GM23338 (cell line): ENCODE measurements around the gene NFKBIA. TPM values are rescaled to one million over a fixed set of nuclear protein-coding genes. Genes with fewer than 3 reads are reported as not detected.
A peak's percentile ranks its signal among the peaks of the same experiment; 100 is the strongest.

Experiments used
- ATAC-seq: fragments of 200-7000 bp; cut with Tn5 transposase; 3 replicates; pipeline ENCODE4 v1.9.1; 2020
- DNase-seq: peaks from one replicate; pipeline ENCODE4 v3.0.0-alpha.2; 2015; ENCODE audit warnings: low spot score
- H2AFZ ChIP-seq: fragments of 200-600 bp; sonication (generic); 2 replicates; pipeline ENCODE4 v1.8.0; 2016; ENCODE audit warnings: antibody characterized with exemption, mild to moderate bottlenecking, moderate library complexity
- H3F3A ChIP-seq: fragments of 200-600 bp; sonication (generic); replicated peaks from 2 replicates; pipeline ENCODE4 v1.8.0; 2017; ENCODE audit warnings: antibody characterized with exemption, mixed run types, low read depth
- H3K27ac ChIP-seq: fragments of 200-600 bp; sonication (generic); 2 replicates; pipeline ENCODE4 v1.6.1; 2016; ENCODE audit warnings: low read depth
- H3K27me3 ChIP-seq: fragments of 200-600 bp; sonication (generic); 2 replicates; pipeline ENCODE4 v1.8.0; 2016; ENCODE audit warnings: mild to moderate bottlenecking, mixed run types, moderate library complexity; ENCODE audit not compliant: insufficient read depth
- H3K36me3 ChIP-seq: fragments of 200-600 bp; sonication (generic); 2 replicates; pipeline ENCODE4 v1.8.0; 2016; ENCODE audit warnings: mild to moderate bottlenecking; ENCODE audit not compliant: insufficient read depth
- H3K4me1 ChIP-seq: fragments of 200-600 bp; sonication (generic); 2 replicates; pipeline ENCODE4 v1.8.0; 2016; ENCODE audit warnings: mild to moderate bottlenecking, moderate library complexity; ENCODE audit not compliant: insufficient read depth
- H3K4me2 ChIP-seq: fragments of 200-600 bp; sonication (generic); 2 replicates; pipeline ENCODE4 v1.7.1; 2017; ENCODE audit warnings: mixed run types
- H3K4me3 ChIP-seq: fragments of 200-600 bp; sonication (generic); 2 replicates; pipeline ENCODE4 v1.6.1; 2016; ENCODE audit warnings: mixed run types
- H3K79me2 ChIP-seq: fragments of 200-600 bp; sonication (generic); replicated peaks from 2 replicates; pipeline ENCODE4 v1.8.0; 2017; ENCODE audit warnings: mild to moderate bottlenecking; ENCODE audit not compliant: insufficient read depth
- H3K9me2 ChIP-seq: fragments of 200-600 bp; sonication (generic); 2 replicates; pipeline ENCODE4 v1.8.0; 2017; ENCODE audit not compliant: insufficient read depth
- H4K20me1 ChIP-seq: fragments of 200-600 bp; sonication (generic); replicated peaks from 2 replicates; pipeline ENCODE4 v1.8.0; 2017; ENCODE audit warnings: mild to moderate bottlenecking; ENCODE audit not compliant: insufficient read depth
- H3K27ac Mint-ChIP-seq: 2 replicates; pipeline ENCODE4 v1.8.0; 2020; ENCODE audit warnings: inconsistent platforms, mild to moderate bottlenecking, moderate library complexity, mixed read lengths
- H3K27me3 Mint-ChIP-seq: 3 replicates; pipeline ENCODE4 v1.8.0; 2022; ENCODE audit warnings: low read depth, mild to moderate bottlenecking, moderate library complexity, mixed read lengths, inconsistent platforms; ENCODE audit not compliant: insufficient read depth, poor library complexity
- H3K36me3 Mint-ChIP-seq: 3 replicates; pipeline ENCODE4 v1.8.0; 2021; ENCODE audit warnings: low read depth, mild to moderate bottlenecking, inconsistent platforms, moderate library complexity, mixed read lengths
- H3K4me1 Mint-ChIP-seq: 3 replicates; pipeline ENCODE4 v1.8.0; 2020; ENCODE audit warnings: mild to moderate bottlenecking, inconsistent platforms, mixed read lengths
- H3K4me3 Mint-ChIP-seq: 3 replicates; pipeline ENCODE4 v1.8.0; 2021; ENCODE audit warnings: moderate library complexity, mild to moderate bottlenecking, inconsistent platforms, mixed read lengths
- H3K9me3 Mint-ChIP-seq: 3 replicates; pipeline ENCODE4 v1.8.0; 2020; ENCODE audit warnings: moderate library complexity, mild to moderate bottlenecking, inconsistent platforms, mixed read lengths
- CREB1 ChIP-seq: fragments of 250-450 bp; sonication (Bioruptor Pico); IDR thresholded peaks from 2 replicates; pipeline ENCODE4 v1.5.0; 2020; ENCODE audit warnings: low read depth, mild to moderate bottlenecking, moderate library complexity
- CTCF ChIP-seq, 2 experiments: fragments of 200-600 bp in 1 of 2; sonication (generic) in 1 of 2; conservative IDR thresholded peaks; 2 replicates each; pipeline versions ENCODE4 v1.5.1 to v1.6.1; 2016 to 2017; ENCODE audit warnings: antibody characterized with exemption in 2 of 2, low read depth in 2 of 2, mild to moderate bottlenecking in 2 of 2, moderate library complexity in 1 of 2
- EZH2 ChIP-seq: fragments of 200-600 bp; sonication (generic); IDR thresholded peaks from one replicate; pipeline ENCODE4 v1.8.0; 2017; ENCODE audit warnings: antibody characterized with exemption, mild to moderate bottlenecking, low read depth; ENCODE audit not compliant: unreplicated experiment
- EZH2phosphoT487 ChIP-seq: fragments of 200-600 bp; sonication (generic); IDR thresholded peaks from one replicate; pipeline ENCODE4 v1.8.1; 2018; ENCODE audit warnings: antibody characterized with exemption; ENCODE audit not compliant: unreplicated experiment
- JUNB ChIP-seq: IDR thresholded peaks from one replicate; pipeline ENCODE4 v1.6.1; 2016; ENCODE audit warnings: antibody characterized with exemption; ENCODE audit not compliant: unreplicated experiment
- NANOG ChIP-seq: IDR thresholded peaks from 2 replicates; pipeline ENCODE4 v1.6.1; 2016; ENCODE audit warnings: antibody characterized with exemption, borderline replicate concordance
- POLR2AphosphoS5 ChIP-seq: IDR thresholded peaks from 2 replicates; pipeline ENCODE4 v1.6.1; 2016; ENCODE audit warnings: antibody characterized with exemption, low read depth
- REST ChIP-seq: IDR thresholded peaks from one replicate; pipeline ENCODE4 v1.6.1; 2018; ENCODE audit warnings: antibody characterized with exemption; ENCODE audit not compliant: unreplicated experiment
- ZNF331 ChIP-seq: fragments of 250-450 bp; sonication (Bioruptor Pico); IDR thresholded peaks from 2 replicates; pipeline ENCODE4 v1.5.0; 2020; ENCODE audit warnings: low read depth, mild to moderate bottlenecking, moderate library complexity
- ZNF462 ChIP-seq: fragments of 250-450 bp; sonication (Bioruptor Pico); IDR thresholded peaks from 2 replicates; pipeline ENCODE4 v1.5.0; 2020; ENCODE audit warnings: mild to moderate bottlenecking, moderate library complexity
- polyA plus RNA-seq: library from polyadenylated mRNA; unstranded; fragments of >200 nt; fragmentation: Nextera tagmentation; extraction: Ambion mirVana; gene quantifications from 2 replicates; pipeline ENCODE4 v1.2.1, GENCODE V29; 2016
- total RNA-seq: library from RNA; depleted of rRNA; stranded (reverse); fragments of >200 nt; shearing (Covaris generic); gene quantifications from 2 replicates; pipeline ENCODE4 v1.2.3, GENCODE V29; 2014

NFKBIA gene
- total and polyA plus RNA-seq, 2 experiments from 2014 or later = 33.4 to 41.3 TPM

GRCh38 chr14:35401422-35402265 lies 2.9 kb downstream of the NFKBIA start (continued):
- TF ChIP-seq EZH2 = no peak

GRCh38 chr14:35400648-35401421 lies 3.7 kb downstream of the NFKBIA start:
- H3K4me3 ChIP-seq = no peak overlapping the region
- H3K79me2 ChIP-seq = peaks cover 12% of the 10 kb centered on the region
- Mint-ChIP-seq H3K4me1 (peaks cover 50% of the 10 kb centered on the region), H3K36me3 (peaks cover 48% of the 10 kb centered on the region), H3K27me3 (peaks cover 20% of the 10 kb centered on the region), H3K27ac (no peak overlapping the region), H3K4me3 (no peak overlapping the region), H3K9me3 (no peaks in the 10 kb centered on the region)
- no peaks in the 10 kb centered on the region for H3K9me2 ChIP-seq
- peaks cover 32% of the 10 kb centered on the region; the same call in 1 of the 2 replicates for H3K36me3 ChIP-seq
- 0 out of 2 replicates have a peak, but pooled peaks cover 18% of the 10 kb centered on the region for H3F3A ChIP-seq
- H3K27ac ChIP-seq = 0 out of 2 replicates have a peak overlapping the region, but pooled peaks have one; percentile 2
- ATAC-seq = no peak
- H3K4me1 ChIP-seq = peaks cover 28% of the 10 kb centered on the region
- no peak overlapping the region for H3K4me2 ChIP-seq
- no peak overlapping the region for H2AFZ ChIP-seq
- DNase-seq = no peak
- no peaks in the 10 kb centered on the region for H4K20me1 ChIP-seq
- no peaks in the 10 kb centered on the region for H3K27me3 ChIP-seq
- TF ChIP-seq ZNF331 (CRISPR knock-in tag) = no peak
- TF ChIP-seq JUNB = no peak
- no peak for TF ChIP-seq NANOG
- no peak for TF ChIP-seq EZH2phosphoT487
- no peak for TF ChIP-seq ZNF462 (CRISPR knock-in tag)
- TF ChIP-seq EZH2 = no peak
- no peak for TF ChIP-seq REST
- TF ChIP-seq POLR2AphosphoS5 = no peak
- TF ChIP-seq CREB1 (CRISPR knock-in tag) = no peak
- no peak for TF ChIP-seq CTCF (conservative IDR thresholded peaks at IDR 0.05; ENCODE audit: low read depth in 2 of 2)
